ENCODE data around the gene KRT26. TPM values are rescaled to one million over a fixed set of nuclear protein-coding genes. Genes with fewer than 3 reads are reported as not detected.

The KRT26 gene
- total and polyA plus RNA-seq, 10 of the 15 experiments (the other 5 are each of a cell fraction or from before 2014, with no cell fraction given): not detected

DNA sequence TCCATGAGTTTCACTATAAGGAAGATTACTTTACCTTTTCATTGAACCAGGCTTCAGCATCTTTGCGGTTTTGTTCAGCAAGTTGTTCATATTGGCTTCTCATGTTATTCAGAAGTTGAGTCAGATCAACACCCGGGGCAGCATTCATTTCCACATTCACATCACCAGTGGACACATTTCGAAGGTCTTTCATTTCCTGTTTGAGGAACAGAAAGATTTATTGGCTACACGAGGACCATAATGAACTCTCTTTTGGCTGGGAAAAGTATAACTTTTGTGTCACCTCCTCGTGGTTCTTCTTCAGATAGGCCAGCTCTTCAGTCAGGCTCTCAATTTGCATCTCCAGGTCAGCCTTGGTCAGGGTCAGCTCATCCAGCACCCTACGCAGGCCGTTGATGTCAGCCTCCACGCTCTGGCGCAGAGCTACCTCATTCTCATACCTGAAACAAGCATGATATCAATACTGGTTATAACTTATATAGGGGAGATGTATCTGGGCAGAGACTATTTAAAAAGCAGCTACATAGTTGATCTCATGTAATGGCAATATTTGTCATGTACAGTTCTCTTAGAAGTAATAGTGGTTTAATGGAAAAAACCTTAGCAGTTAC is 48.3 kb upstream of the KRT26 start:
- in situ Hi-C loops (cut with MboI): no loop called here
- H3K4me2 ChIP-seq (ENCODE audit: control insufficient read depth, insufficient read depth): peak overlapping the region; percentile 60
- no peak for DNase-seq (ENCODE audit: low read depth, low spot score)
- TF ChIP-seq ETV6 (conservative IDR thresholded peaks at IDR 0.05 in 1 of 2, IDR thresholded peaks at IDR 0.05 in 1 of 2; ENCODE audit: borderline replicate concordance in 1 of 2, low read depth in 1 of 2) (peak in 1 of 2 experiments; percentile 95; a peak in 2 of 4 replicates), EZH2 (IDR thresholded peaks at IDR 0.05; ENCODE audit: borderline replicate concordance, control insufficient read depth, low read depth, low read length) (no peak), TARDBP (IDR thresholded peaks at IDR 0.05; ENCODE audit: borderline replicate concordance) (no peak), CBX5 (IDR thresholded peaks at IDR 0.05; ENCODE audit: low read depth) (no peak), BCL11A (IDR thresholded peaks at IDR 0.05; ENCODE audit: low read depth, low read length) (no peak), ZBED1 (IDR thresholded peaks at IDR 0.05; ENCODE audit: borderline replicate concordance) (no peak), RUNX3 (IDR thresholded peaks at IDR 0.05; ENCODE audit: low read length) (peak; percentile 88), MEF2A (IDR thresholded peaks at IDR 0.05; ENCODE audit: insufficient read depth, low read depth, low read length) (no peak), ZNF384 (IDR thresholded peaks at IDR 0.05; ENCODE audit: borderline replicate concordance, low read depth, low read length) (no peak), PKNOX1 (IDR thresholded peaks at IDR 0.05) (no peak), YBX1 (IDR thresholded peaks at IDR 0.05) (no peak), CUX1 (IDR thresholded peaks at IDR 0.05; ENCODE audit: insufficient replicate concordance, low read depth, low read length) (no peak)
- TF ChIP-seq, protein P1, sequence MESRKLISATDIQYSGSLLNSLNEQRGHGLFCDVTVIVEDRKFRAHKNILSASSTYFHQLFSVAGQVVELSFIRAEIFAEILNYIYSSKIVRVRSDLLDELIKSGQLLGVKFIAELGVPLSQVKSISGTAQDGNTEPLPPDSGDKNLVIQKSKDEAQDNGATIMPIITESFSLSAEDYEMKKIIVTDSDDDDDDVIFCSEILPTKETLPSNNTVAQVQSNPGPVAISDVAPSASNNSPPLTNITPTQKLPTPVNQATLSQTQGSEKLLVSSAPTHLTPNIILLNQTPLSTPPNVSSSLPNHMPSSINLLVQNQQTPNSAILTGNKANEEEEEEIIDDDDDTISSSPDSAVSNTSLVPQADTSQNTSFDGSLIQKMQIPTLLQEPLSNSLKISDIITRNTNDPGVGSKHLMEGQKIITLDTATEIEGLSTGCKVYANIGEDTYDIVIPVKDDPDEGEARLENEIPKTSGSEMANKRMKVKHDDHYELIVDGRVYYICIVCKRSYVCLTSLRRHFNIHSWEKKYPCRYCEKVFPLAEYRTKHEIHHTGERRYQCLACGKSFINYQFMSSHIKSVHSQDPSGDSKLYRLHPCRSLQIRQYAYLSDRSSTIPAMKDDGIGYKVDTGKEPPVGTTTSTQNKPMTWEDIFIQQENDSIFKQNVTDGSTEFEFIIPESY (IDR thresholded peaks at IDR 0.05): no peak

More for the DNA sequence above, 48.3 kb upstream of the KRT26 start:
- peaks cover 16% of the 10 kb centered on the region for H3K4me1 ChIP-seq (ENCODE audit: control insufficient read depth, insufficient read depth, low read length)
- no peaks in the 10 kb centered on the region for H3K27me3 ChIP-seq (replicated peaks in 1 of 2; ENCODE audit: control insufficient read depth in 2 of 2, insufficient read depth in 2 of 2, low read length in 1 of 2)
- H3K4me3 ChIP-seq: no peak overlapping the region
- intact Hi-C loops (cut with micrococcal nuclease; ENCODE audit: unreplicated experiment): no loop called here
- FAIRE-seq (no peak), ATAC-seq (no peak)
- no TSS peak for BruUV-seq (replicated peaks)
- H2AFZ ChIP-seq (ENCODE audit: control insufficient read depth, low read depth, low read length): peak overlapping the region; percentile 24; the same call in 1 of the 2 replicates
- ChIA-PET CTCF (interaction anchor here (1.1 to 3.5 kb wide), 3 partner anchors 195 to 847 kb away, joined by 3 to 14 read pairs (median 10); no protein-coding TSS in a partner anchor), POLR2A (interaction anchor here (0.6 to 1.1 kb wide), 2 partner anchors 326 to 833 kb away, joined by 3 to 5 read pairs; no protein-coding TSS in a partner anchor), RAD21 (ENCODE audit: unreplicated experiment) (interaction anchor here (1.3 kb wide), 1 partner anchor 36 kb away, joined by 3 read pairs; no protein-coding TSS in a partner anchor), SMC1A (ENCODE audit: uncharacterized antibody, unreplicated experiment) (interaction anchor here (0.9 to 2.2 kb wide), 4 partner anchors 9 to 205 kb away, joined by 3 to 8 read pairs (median 4); no protein-coding TSS in a partner anchor)
- 12% methylated on average over 9 of the region's 9 CpGs for WGBS (ENCODE audit: insufficient coverage, insufficient replicate concordance, low lambda C conversion rate, missing lambda C conversion rate)
- H3K9ac ChIP-seq (ENCODE audit: control insufficient read depth, insufficient read depth, low read length): no peak overlapping the region
- H3K27ac ChIP-seq (ENCODE audit: control insufficient read depth, insufficient read depth): no peak overlapping the region; the same call in 1 of the 2 replicates
- no peaks in the 10 kb centered on the region for H3K9me3 ChIP-seq (replicated peaks; ENCODE audit: control insufficient read depth, insufficient read depth, low read length)
- no peaks in the 10 kb centered on the region for H4K20me1 ChIP-seq (ENCODE audit: control insufficient read depth, insufficient read depth)
- peaks cover 0 to 7% of the 10 kb centered on the region in 2 experiments; a peak in 2 of 4 replicates for H3K36me3 ChIP-seq (ENCODE audit: control insufficient read depth in 2 of 2, insufficient read depth in 2 of 2, low read length in 1 of 2)
- peaks cover 5% of the 10 kb centered on the region for H3K79me2 ChIP-seq (ENCODE audit: control insufficient read depth, insufficient read depth, low read length)

All from GM12878 (cell line).